HepG2 (cell line): Measurements from ENCODE around the gene AKAP3. TPM values are rescaled to one million over a fixed set of nuclear protein-coding genes. Genes with fewer than 3 reads are reported as not detected.
A peak's percentile ranks its signal among the peaks of the same experiment; 100 is the strongest.

Experiments
- AFF4 ChIP-seq: sonication (generic); formaldehyde crosslinking; IDR thresholded peaks from 2 replicates; pipeline ENCODE4 v1.4.0; 2020; ENCODE audit warnings: missing genetic modification reagents
- AKAP8 ChIP-seq: sonication (generic); formaldehyde crosslinking; IDR thresholded peaks from 2 replicates; pipeline ENCODE4 v1.5.1; 2020; ENCODE audit warnings: mild to moderate bottlenecking, missing genetic modification reagents
- ATF2 ChIP-seq: sonication (generic); formaldehyde crosslinking; IDR thresholded peaks from 2 replicates; pipeline ENCODE4 v1.4.0; 2020; ENCODE audit warnings: missing genetic modification reagents
- GZF1 ChIP-seq: sonication (generic); formaldehyde crosslinking; IDR thresholded peaks from 2 replicates; pipeline ENCODE4 v1.5.1; 2020; ENCODE audit warnings: mild to moderate bottlenecking, missing genetic modification reagents
- HNF1B ChIP-seq: sonication (generic); formaldehyde crosslinking; IDR thresholded peaks from 2 replicates; pipeline ENCODE4 v1.5.1; 2020; ENCODE audit warnings: mild to moderate bottlenecking, moderate library complexity, missing genetic modification reagents
- KDM1A ChIP-seq: IDR thresholded peaks from 2 replicates; pipeline ENCODE4 v1.6.1; 2016; ENCODE audit warnings: missing compliant biosample characterization
- SMAD1 ChIP-seq: sonication (generic); formaldehyde crosslinking; IDR thresholded peaks from 2 replicates; pipeline ENCODE4 v1.4.0; 2020; ENCODE audit warnings: missing genetic modification reagents, low read depth, mild to moderate bottlenecking, borderline replicate concordance
- TBP ChIP-seq: sonication (generic); formaldehyde crosslinking; IDR thresholded peaks from 2 replicates; pipeline ENCODE4 v1.5.0; 2020; ENCODE audit warnings: missing genetic modification reagents
- ZBTB42 ChIP-seq: sonication (generic); formaldehyde crosslinking; IDR thresholded peaks from 2 replicates; pipeline ENCODE4 v1.5.0; 2020; ENCODE audit warnings: mild to moderate bottlenecking, missing genetic modification reagents
- ZNF276 ChIP-seq: sonication (generic); formaldehyde crosslinking; IDR thresholded peaks from 2 replicates; pipeline ENCODE4 v1.4.0; 2020; ENCODE audit warnings: mild to moderate bottlenecking, low read depth, missing genetic modification reagents
- ZNF282 ChIP-seq: fragments of 450-650 bp; IDR thresholded peaks from 2 replicates; pipeline ENCODE4 v1.6.1; 2018; ENCODE audit not compliant: partially characterized antibody
- ZNF614 ChIP-seq: IDR thresholded peaks from 2 replicates; pipeline ENCODE4 v1.6.1; 2018; ENCODE audit warnings: missing biosample characterization, missing genetic modification reagents, inconsistent platforms, borderline replicate concordance
- polyA plus RNA-seq, 8 experiments: library from polyadenylated mRNA; depleted of rRNA in 3 of 8; stranded (reverse) in 7 of 8; unstranded in 1 of 8; fragments of >200 nt; fragmentation: Illumina TruSeq in 4 of 8; extraction: Trizol in 4 of 8; gene quantifications; 2 replicates each; pipeline versions ENCODE4 v1.2.1 to v1.2.3, GENCODE V29; 2011 to 2016; ENCODE audit warnings: low read depth in 4 of 8, missing spikeins in 1 of 8, mixed read lengths in 1 of 8; ENCODE audit not compliant: insufficient read depth in 1 of 8
- total RNA-seq, 5 experiments: library from RNA; depleted of rRNA; stranded (reverse); fragments of >200 nt; fragmentation: Illumina TruSeq; extraction: Trizol; gene quantifications; 2 replicates each; pipeline ENCODE4 v1.2.3, GENCODE V29; 2016; ENCODE audit warnings: low read depth in 1 of 5
- TF ChIP-seq, protein P1 (sequence below): sonication (generic); formaldehyde crosslinking; conservative IDR thresholded peaks from 2 replicates; pipeline ENCODE4 v1.8.1; 2023; ENCODE audit warnings: missing genetic modification reagents

AKAP3 gene
- total and polyA plus RNA-seq, 2 of the 13 experiments (the other 11 are each of a cell fraction or from before 2014, with no cell fraction given) = 0.22 to 0.49 TPM

- TF ChIP-seq ZNF614 (CRISPR knock-in tag) = no peak
- TF ChIP-seq GZF1 = no peak
- no peak for TF ChIP-seq ZNF282
- TF ChIP-seq ZNF276 (CRISPR knock-in tag) = no peak
- no peak for TF ChIP-seq AKAP8 (CRISPR knock-in tag)
- TF ChIP-seq HNF1B (CRISPR knock-in tag) = peak; percentile 87; the same call in 1 of the 2 replicates
- no peak for TF ChIP-seq ZBTB42 (CRISPR knock-in tag)
- peak; percentile 41; the same call in 1 of the 2 replicates for TF ChIP-seq ATF2 (CRISPR knock-in tag)
- TF ChIP-seq AFF4 (CRISPR knock-in tag) = no peak
- no peak for TF ChIP-seq KDM1A
- TF ChIP-seq SMAD1 (CRISPR knock-in tag) = no peak
- TF ChIP-seq, protein P1, sequence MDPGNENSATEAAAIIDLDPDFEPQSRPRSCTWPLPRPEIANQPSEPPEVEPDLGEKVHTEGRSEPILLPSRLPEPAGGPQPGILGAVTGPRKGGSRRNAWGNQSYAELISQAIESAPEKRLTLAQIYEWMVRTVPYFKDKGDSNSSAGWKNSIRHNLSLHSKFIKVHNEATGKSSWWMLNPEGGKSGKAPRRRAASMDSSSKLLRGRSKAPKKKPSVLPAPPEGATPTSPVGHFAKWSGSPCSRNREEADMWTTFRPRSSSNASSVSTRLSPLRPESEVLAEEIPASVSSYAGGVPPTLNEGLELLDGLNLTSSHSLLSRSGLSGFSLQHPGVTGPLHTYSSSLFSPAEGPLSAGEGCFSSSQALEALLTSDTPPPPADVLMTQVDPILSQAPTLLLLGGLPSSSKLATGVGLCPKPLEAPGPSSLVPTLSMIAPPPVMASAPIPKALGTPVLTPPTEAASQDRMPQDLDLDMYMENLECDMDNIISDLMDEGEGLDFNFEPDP (CRISPR knock-in tag) = no peak
- no peak for TF ChIP-seq TBP (CRISPR knock-in tag)
Measured at GRCh38 chr12:4648501-4649357, at the start of gene AKAP3, which contains the start of gene NDUFA9 (continued).
